NOMO-1 treated with dmso at 0.1 percent for 144 hours (cell line): Measurements from ENCODE around the gene MTUS2.
A peak's percentile ranks its signal among the peaks of the same experiment; 100 is the strongest.

Source experiments
- DNase-seq: peaks from one replicate; lab custom pipeline; 2025; ENCODE audit not compliant: unreplicated experiment; lab: John Stamatoyannopoulos, UW

Gene MTUS2

DNA sequence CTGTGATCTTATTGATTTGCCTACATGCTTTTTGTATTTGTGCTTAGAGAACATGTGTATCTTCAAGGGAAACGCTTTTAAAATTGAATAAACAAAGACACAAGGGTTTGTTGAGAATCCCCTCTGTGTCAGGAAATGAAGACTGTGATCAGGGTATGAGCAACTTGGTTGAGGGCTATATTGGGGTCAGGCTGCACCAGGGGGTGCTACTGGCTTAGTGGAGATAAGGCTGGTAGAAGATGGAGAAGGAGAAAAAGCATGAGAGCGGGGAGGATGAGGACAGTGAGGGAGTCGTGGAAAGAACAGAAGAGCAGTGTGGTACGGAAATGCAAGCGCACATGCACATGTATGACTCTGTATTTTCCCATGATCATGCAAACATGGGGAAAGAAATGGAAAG is 201.6 kb downstream of the MTUS2 start:
- DNase-seq, result no peak

DNA sequence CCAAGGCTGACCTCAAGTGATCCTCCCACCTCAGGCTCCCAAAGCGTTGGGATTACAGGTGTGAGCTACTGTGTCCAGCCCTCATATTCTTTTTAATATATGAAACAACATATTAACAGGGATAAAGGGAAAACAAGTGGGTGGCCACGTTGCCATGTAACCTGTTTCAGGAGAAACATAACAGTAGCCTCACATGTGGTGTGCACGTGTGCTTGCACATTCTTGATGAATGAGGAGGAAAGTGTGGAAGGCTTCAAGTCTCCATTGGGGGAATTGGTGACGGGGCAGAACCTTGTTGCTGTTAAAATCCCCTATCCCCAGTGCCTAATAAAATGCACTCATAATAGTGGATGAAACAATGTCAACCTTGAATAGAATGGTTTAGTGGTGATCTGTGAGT is 202.3 kb downstream of the MTUS2 start:
- no peak for DNase-seq

DNA sequence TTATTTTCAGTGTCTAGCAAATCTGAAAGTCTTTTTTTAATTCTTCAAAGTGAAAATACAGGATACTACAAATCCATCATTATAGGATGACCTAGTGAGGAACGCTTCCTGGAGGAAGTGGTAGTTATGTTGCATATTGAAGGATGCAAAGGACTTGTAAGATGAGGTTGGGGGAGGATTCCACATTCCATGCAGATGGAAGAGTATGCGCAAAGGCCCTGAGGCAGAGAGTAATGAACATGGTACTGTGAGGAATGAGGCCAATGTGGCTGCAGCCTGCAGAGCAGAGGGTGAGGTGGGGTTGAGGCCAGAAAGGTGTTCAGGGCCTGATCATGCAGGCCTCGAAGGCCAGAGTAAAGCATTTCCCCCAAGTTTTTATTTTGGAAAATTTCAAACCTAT is 202.8 kb downstream of the MTUS2 start:
- DNase-seq, result no peak

DNA sequence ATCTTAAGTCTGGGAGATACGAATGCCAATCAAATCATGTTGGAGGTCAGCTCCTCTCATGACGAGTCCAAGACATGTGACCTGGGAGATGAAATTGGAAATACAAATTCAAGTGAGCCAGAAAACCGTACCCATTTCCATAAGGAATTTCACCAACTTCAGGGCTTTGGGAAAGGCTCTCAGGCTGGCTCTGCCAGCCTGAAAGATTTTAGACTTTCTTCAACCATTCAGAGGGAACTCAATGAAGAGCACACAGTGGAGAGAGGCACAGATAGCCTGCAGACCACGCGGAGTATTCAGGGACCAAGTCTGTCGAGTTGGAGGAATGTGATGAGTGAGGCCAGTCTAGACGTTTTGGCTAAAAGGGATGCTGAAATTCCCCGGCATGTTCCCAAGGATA is 204.6 kb downstream of the MTUS2 start:
- DNase-seq, result no peak

DNA sequence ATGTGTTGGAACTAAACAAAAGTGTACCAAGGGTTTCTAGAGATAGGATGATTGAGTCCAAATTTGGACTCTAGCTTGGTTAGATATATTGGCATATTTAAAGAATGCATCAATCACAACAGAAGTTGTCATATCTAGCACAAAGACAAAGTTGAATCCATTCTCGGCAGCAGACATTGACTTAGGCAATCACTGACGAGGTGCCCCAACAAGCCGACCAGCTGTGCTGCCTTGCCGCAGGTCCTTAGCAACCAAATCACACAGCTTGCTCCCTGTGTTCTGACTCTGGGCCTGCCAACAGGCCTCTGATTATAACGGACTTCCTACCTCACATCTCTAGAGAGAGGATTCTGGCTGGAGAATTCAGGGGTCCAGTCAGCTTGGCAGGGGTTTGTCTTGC is 208.7 kb downstream of the MTUS2 start:
- DNase-seq, result no peak

DNA sequence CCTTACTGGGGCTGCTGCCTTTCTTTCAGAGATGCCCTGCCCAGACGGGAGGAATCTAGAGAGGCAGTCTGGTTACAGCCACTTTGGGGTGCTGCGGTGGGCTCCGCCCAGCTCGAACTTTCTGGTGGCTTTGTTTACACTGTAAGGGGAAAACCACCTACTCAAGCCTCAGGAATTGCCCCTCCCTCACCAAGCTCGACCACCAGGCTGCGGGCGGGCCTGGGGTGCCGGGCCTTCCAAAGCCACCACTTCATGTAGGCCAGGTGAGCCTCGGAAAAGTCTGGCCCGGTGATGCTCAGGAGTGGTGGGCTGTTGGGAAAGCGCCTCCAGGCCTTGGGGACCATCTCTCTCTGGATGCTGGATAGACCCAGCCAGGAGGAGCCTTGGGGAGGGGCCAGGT is 218.6 kb downstream of the MTUS2 start:
- DNase-seq, result no peak

DNA sequence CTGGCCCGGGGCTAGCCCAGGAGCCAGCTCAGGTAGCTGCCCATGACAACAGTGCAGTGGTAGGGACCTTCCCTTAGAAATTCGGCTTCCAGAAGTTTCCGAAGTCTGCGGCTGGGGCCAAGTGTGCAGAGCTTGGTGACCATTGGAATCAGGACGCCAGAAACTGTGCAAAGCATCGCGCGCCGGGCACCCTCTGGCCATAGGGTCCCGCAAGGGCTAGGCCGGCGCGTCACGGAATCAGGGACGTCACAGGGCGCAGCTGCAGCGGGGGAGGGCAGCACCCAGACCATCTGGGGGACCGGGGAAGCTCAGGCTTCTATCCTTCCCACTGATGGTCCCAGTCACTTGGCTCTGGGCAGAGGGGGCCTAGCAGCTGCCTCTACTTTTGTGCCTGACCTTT is 219.1 kb downstream of the MTUS2 start:
- DNase-seq, result no peak

DNA sequence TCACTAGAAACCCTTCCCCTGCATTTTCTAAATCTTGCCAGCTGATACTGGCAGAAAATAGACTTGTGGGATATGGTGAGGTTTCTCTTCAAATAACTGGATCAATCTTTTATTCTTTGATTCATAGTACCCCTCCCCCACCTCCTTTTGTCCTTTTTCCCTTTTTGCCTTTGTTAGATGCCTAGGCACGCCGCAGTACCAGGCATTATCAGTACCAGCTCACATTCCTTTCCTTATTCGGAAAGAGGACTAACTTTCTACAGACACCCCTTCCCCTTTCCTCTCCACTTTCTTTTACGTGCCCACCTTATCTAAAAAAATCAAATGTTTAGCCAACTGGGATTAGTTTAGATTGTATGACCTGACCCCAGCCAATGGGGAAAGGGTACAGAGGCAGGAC is 226.4 kb downstream of the MTUS2 start:
- DNase-seq, result no peak

DNA sequence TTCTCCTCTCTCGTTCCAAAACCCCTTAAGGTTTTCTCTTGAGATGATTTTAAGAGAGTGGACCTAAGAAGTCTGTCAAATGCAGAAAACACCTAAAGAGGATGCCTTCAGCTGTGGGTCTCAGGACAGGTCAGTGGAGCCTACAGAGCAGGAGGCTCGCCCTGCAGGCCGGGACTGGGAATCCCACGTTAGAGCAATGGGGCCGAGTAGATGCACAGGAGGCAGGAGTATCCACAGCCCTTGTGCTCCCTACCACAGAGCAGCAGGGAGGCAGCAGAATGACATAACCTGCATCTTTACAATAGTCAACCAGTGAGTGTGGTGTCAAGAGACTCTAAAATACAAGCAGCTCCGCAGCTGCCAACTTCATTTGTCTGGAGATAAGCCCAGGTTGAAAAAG is 229.4 kb downstream of the MTUS2 start:
- no peak for DNase-seq

DNA sequence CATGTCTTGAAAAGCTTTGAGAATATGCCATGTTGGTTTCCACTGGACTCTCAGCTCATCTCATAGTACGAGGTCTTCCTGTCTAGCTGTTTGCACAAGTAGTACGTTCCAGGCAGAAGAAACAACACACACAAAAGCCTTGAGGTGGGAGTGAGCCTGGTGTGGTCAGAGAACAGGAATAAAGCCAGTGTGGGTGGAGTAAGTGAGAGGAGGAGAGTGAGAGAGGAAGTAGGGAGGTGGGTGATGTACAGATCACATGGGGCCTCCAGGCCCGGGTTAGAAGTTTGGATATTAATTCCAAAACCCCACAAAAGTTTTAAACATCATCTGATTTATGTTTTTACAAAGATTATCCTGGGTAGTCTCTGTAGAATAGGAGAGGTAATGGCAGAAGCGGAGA is 230.6 kb downstream of the MTUS2 start:
- DNase-seq, result no peak

DNA sequence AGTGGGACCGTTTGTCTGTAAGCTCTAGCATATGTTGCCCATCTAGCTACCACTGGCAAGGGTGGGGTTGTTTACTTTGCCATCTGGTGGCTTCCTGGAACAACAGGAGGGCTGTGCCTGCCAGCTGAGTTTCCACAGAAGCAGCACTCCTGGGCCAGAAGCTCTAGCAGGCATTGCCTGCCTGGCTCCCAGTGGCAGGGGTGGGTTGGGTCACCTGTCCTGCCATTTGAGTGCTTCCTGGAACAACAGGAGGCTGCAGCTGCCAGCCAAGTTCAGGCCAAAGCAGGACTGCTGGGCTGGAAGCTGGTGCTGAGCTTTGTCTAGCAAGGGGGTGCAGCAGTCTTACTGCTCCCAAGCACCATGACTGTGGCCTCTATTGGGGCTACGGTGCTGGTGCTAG is 239.7 kb downstream of the MTUS2 start:
- DNase-seq, result no peak

DNA sequence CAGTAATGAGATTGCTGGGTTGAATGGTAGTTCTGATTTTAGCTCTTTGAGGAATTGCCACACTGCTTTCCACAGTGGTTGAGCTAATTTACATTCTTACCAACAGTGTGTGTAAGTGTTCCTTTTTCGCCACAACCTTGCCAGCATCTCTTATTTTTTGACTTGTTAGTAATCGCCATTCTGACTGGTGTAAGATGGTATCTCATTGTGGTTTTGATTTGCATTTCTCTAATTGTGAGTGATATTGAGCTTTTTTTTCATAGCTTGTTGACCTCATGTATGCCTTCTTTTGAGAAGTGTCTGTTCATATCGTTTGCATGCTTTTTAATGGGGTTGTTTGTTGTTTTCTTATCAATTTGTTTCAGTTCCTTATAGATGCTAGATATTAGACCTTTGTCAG is 245.0 kb downstream of the MTUS2 start:
- no peak for DNase-seq

DNA sequence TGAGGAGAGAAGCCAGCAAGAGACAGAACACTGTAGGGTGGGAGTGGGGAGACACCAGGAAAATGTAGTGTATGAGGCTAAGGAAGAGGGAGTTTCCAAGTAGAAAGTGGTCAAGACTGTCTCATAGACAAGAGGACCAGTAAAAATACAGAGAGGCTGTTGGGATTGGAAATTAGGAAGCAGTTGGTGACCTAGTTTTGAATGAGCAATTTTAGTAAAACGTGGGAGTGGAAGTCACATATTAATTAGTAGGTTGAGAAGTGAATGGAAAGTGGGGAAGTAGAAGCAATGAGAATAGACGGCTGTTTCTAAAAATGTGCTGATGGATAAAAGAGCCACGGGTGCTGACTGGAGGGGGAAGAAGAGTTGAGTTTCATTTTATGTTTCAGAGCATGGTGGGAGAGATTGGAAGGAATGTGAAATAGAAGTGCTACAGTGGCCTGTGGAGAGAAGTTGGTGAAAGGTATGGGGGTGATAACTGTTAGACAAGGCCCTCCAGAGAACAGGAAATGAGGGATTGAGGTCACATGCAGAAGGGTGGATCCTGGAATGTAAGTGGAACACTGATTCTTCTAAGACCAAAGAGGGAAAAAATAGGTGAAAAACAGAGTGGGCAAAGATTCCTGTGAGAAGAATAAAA is 247.3 kb downstream of the MTUS2 start:
- DNase-seq, result no peak

DNA sequence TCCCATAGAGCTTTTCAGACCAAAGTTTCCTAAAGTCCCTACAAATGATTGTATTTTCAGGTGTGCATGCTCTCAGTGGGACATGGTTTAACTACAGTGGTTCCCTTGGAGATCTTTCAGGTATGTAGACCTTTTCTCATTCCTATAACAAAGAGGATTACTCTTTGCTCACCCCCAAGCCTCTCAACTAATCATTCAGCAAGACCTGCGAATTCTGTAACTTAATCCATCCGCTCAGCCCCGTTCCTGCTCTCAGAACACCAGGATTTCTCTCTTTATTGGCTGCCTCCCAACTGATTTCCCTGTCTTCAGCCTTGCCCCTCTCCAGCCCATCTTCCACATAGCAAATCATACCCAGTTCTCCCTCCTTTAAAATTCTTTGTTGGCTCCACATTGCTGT is 253.6 kb downstream of the MTUS2 start:
- DNase-seq, result no peak

DNA sequence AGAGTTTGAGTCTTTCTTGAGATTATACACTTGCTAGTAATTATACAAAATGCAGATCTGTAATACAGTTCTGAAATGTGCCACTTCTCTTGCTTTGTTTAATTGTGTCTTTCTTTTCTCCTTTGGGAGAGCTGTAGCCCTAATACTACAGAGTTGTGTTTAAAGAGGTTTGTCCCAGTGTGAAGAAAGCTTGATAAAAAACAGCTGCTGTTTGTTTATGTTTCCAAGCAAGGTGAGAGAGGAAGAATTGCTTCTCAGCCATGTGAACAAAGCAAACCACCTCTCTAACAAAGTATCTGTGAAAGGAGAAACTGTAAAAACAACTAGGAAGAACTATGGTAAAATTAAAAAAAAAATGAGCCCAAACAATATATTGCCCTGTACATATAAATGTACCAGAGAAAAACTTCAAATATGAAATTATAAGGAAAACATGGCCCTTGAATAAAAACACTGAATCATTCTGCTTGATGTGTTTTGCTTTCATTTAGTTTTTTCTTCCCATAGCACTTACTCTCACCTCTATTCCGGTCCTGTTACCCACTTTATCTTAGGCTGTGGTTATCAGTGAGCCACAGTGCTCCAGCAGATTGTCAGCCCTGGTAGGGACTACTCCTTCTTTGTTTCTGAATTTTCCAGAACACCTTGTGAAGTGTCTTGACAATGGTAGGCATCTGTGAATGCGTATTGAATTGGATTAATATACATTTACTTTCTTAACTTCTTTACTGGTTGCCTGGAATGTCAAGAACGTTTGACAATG is 257.1 kb downstream of the MTUS2 start:
- DNase-seq, result no peak

DNA sequence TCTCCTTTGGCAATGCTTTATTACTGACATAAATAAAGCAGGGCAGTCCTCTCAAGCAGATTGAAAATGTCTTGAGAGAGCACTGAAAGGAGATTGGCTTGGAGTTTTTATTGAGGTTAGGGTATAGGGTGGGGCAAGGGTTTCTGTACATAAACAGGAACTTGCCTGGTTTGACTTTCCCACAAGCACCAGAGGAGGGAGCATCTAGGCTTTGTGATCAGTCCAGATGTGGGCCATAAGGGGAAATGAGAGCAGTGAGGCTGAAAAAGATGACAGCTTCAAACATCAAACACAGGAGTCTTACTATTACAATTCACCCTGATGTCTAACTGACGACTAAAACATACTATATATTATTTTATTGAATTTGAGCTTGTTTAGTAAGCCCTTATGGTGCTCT is 260.9 kb downstream of the MTUS2 start:
- DNase-seq, result peak; percentile 81

DNA sequence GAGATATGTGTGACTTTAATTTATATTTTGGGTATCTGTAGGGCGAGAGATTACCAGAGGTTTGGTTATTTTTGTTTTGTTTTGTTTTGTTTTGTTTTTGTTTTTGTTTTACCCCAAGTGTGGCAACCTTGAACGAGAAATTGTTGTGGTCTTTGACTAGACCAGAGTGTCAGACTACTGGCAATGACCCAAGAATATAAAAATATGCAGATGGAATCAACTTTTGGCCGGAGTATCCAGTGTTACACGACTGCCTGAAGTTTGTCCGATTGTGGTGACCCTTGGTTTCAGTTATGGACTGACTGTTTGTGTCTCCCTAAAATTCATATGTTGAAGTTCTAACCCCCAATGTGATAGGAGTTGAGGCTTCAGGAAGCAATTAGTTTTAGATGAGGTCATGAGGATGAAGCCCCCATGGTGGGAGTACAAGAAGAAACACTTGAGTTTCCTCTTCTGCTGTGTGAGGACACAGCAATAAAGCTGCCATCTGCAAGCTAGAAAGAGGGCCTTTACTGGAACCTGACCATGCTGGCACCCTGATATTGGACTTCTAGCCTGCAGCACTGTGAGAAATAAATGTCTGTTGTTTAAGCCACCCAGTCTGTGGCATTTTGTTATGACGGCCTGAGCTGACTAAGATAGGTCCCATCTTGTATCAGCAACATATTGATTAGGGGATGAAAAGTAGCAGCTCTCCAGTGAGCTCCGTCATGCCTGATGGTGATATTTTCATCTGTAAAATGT is 261.7 kb downstream of the MTUS2 start:
- no peak for DNase-seq

DNA sequence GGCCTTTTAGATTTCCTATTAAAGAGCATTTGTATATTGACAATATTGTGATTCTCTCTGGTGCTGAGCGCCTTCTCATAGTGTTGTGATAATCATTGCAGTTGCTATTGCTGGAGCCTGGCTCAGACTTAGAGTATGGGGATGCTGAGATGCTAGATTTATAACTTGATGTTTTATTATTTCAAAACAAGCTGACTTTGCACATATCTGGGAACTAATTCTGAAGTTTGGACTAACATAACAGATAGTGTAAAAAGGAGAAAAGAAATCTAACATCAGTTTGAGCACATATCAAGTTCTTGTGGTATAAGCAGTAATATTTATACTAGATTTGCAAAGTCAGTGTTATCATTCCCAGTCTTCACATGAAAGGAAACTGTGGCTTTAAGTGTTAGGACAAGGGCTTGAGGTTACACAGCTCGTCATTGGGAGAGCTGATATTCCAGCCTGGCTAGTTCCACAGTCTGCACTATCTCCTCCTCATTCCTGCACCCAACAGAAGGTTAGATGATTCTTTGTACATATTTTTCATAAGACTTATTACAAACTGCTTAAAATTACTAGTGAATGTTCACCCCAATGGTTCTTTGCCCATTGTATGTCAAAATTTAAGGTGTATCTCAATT is 279.8 kb downstream of the MTUS2 start:
- DNase-seq, result no peak

DNA sequence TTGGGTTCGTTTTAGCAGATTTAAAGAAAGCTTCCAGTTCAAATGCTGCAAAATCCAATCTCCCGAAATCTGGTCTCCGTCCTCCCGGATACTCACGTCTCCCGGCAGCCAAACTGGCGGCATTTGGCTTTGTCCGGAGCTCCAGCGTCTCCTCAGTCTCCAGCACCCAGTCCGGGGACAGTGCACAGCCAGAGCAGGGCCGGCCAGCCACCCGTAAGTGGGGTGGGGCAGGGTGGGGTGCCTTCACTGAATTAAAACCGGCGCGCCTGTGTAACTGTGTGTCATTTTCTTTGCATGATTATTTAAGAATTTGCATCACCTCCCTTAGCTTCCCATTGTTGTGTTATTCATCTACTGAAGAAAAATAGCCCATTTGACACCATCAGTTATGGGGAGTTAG is 280.6 kb downstream of the MTUS2 start:
- DNase-seq, result no peak

DNA sequence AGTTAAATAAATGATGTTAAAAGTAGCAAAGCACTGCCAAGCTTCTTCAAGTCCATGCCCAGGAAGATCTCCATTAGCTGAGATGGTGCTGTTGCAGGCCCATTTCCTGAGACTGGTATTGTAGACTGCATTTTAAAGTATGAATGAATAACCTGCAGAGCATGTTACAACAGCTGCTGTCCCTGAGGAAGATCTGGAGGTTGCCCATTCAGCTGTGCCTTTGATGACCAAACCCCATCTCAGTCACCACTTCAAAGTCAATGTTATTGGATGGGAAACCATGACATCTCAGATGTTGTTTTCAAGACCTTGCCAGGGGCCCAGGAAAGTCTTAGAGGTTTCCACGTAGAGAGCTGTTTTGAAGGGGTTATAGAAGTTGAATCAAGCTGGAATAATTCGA is 281.3 kb downstream of the MTUS2 start:
- DNase-seq, result no peak

DNA sequence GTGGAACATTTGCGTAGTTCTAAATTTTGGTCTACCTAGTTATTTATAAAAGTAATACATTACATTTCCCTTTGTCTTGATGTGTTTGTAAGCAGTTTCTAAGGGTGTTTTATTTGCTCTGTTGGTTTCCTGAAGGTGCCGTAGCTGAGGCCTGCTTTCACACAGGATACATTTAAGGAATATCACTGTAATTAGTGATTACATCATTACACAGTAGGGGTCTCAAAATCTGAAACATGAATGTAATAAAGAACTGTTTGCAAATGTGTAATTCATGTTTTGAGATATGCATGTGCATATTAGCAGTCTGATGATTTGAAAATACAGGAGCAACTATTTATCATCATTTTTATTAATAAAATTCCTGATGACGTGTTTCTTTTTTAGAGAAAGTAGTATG is 281.8 kb downstream of the MTUS2 start:
- DNase-seq, result no peak
